Measurements from ENCODE around the gene SPON2.

DNA sequence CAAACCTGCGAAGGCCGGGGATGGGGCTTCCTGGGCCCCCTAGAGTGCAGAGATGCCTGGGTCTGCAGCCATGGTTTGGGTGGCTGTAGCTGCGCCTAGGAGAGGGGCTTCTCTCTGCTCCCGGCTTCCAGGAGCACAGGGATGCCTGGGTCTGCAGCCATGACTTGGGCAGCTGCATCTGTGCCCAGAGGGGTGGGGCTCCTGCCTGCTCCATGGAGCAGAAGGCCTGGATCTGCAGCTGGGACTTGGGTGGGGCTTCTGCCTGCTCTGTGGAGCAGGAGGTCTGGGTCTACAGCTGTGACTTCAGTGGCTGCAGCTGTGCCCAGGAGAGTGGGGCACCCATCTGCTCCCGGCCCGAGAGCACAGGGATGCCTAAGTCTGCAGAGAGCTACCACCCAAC, 20.8 kb downstream of the SPON2 start:
- no peak for TF ChIP-seq POLR2AphosphoS5 (IDR thresholded peaks at IDR 0.05; ENCODE audit: low read depth, low read length)
- no peak for TF ChIP-seq TAF1 (IDR thresholded peaks at IDR 0.05; ENCODE audit: borderline replicate concordance, insufficient read depth, low read length)
